GM23338 (cell line): ENCODE results near the gene ZXDC. TPM values are rescaled to one million over a fixed set of nuclear protein-coding genes. Genes with fewer than 3 reads are reported as not detected.

Experiments
- ATAC-seq: fragments of 200-7000 bp; cut with Tn5 transposase; 3 replicates; pipeline ENCODE4 v1.9.1; 2020
- DNase-seq: peaks from one replicate; pipeline ENCODE4 v3.0.0-alpha.2; 2015; ENCODE audit warnings: low spot score
- H2AFZ ChIP-seq: fragments of 200-600 bp; sonication (generic); 2 replicates; pipeline ENCODE4 v1.8.0; 2016; ENCODE audit warnings: antibody characterized with exemption, mild to moderate bottlenecking, moderate library complexity
- H3F3A ChIP-seq: fragments of 200-600 bp; sonication (generic); replicated peaks from 2 replicates; pipeline ENCODE4 v1.8.0; 2017; ENCODE audit warnings: antibody characterized with exemption, mixed run types, low read depth
- H3K27ac ChIP-seq: fragments of 200-600 bp; sonication (generic); 2 replicates; pipeline ENCODE4 v1.6.1; 2016; ENCODE audit warnings: low read depth
- H3K27me3 ChIP-seq: fragments of 200-600 bp; sonication (generic); 2 replicates; pipeline ENCODE4 v1.8.0; 2016; ENCODE audit warnings: mild to moderate bottlenecking, mixed run types, moderate library complexity; ENCODE audit not compliant: insufficient read depth
- H3K36me3 ChIP-seq: fragments of 200-600 bp; sonication (generic); 2 replicates; pipeline ENCODE4 v1.8.0; 2016; ENCODE audit warnings: mild to moderate bottlenecking; ENCODE audit not compliant: insufficient read depth
- H3K4me1 ChIP-seq: fragments of 200-600 bp; sonication (generic); 2 replicates; pipeline ENCODE4 v1.8.0; 2016; ENCODE audit warnings: mild to moderate bottlenecking, moderate library complexity; ENCODE audit not compliant: insufficient read depth
- H3K4me2 ChIP-seq: fragments of 200-600 bp; sonication (generic); 2 replicates; pipeline ENCODE4 v1.7.1; 2017; ENCODE audit warnings: mixed run types
- H3K4me3 ChIP-seq: fragments of 200-600 bp; sonication (generic); 2 replicates; pipeline ENCODE4 v1.6.1; 2016; ENCODE audit warnings: mixed run types
- H3K79me2 ChIP-seq: fragments of 200-600 bp; sonication (generic); replicated peaks from 2 replicates; pipeline ENCODE4 v1.8.0; 2017; ENCODE audit warnings: mild to moderate bottlenecking; ENCODE audit not compliant: insufficient read depth
- H3K9me2 ChIP-seq: fragments of 200-600 bp; sonication (generic); 2 replicates; pipeline ENCODE4 v1.8.0; 2017; ENCODE audit not compliant: insufficient read depth
- H4K20me1 ChIP-seq: fragments of 200-600 bp; sonication (generic); replicated peaks from 2 replicates; pipeline ENCODE4 v1.8.0; 2017; ENCODE audit warnings: mild to moderate bottlenecking; ENCODE audit not compliant: insufficient read depth
- H3K27ac Mint-ChIP-seq: 2 replicates; pipeline ENCODE4 v1.8.0; 2020; ENCODE audit warnings: inconsistent platforms, mild to moderate bottlenecking, moderate library complexity, mixed read lengths
- H3K27me3 Mint-ChIP-seq: 3 replicates; pipeline ENCODE4 v1.8.0; 2022; ENCODE audit warnings: low read depth, mild to moderate bottlenecking, moderate library complexity, mixed read lengths, inconsistent platforms; ENCODE audit not compliant: insufficient read depth, poor library complexity
- H3K36me3 Mint-ChIP-seq: 3 replicates; pipeline ENCODE4 v1.8.0; 2021; ENCODE audit warnings: low read depth, mild to moderate bottlenecking, inconsistent platforms, moderate library complexity, mixed read lengths
- H3K4me1 Mint-ChIP-seq: 3 replicates; pipeline ENCODE4 v1.8.0; 2020; ENCODE audit warnings: mild to moderate bottlenecking, inconsistent platforms, mixed read lengths
- H3K4me3 Mint-ChIP-seq: 3 replicates; pipeline ENCODE4 v1.8.0; 2021; ENCODE audit warnings: moderate library complexity, mild to moderate bottlenecking, inconsistent platforms, mixed read lengths
- H3K9me3 Mint-ChIP-seq: 3 replicates; pipeline ENCODE4 v1.8.0; 2020; ENCODE audit warnings: moderate library complexity, mild to moderate bottlenecking, inconsistent platforms, mixed read lengths
- CREB1 ChIP-seq: fragments of 250-450 bp; sonication (Bioruptor Pico); IDR thresholded peaks from 2 replicates; pipeline ENCODE4 v1.5.0; 2020; ENCODE audit warnings: low read depth, mild to moderate bottlenecking, moderate library complexity
- EZH2 ChIP-seq: fragments of 200-600 bp; sonication (generic); IDR thresholded peaks from one replicate; pipeline ENCODE4 v1.8.0; 2017; ENCODE audit warnings: antibody characterized with exemption, mild to moderate bottlenecking, low read depth; ENCODE audit not compliant: unreplicated experiment
- EZH2phosphoT487 ChIP-seq: fragments of 200-600 bp; sonication (generic); IDR thresholded peaks from one replicate; pipeline ENCODE4 v1.8.1; 2018; ENCODE audit warnings: antibody characterized with exemption; ENCODE audit not compliant: unreplicated experiment
- JUNB ChIP-seq: IDR thresholded peaks from one replicate; pipeline ENCODE4 v1.6.1; 2016; ENCODE audit warnings: antibody characterized with exemption; ENCODE audit not compliant: unreplicated experiment
- ZNF114 ChIP-seq: fragments of 250-450 bp; sonication (Bioruptor Pico); IDR thresholded peaks from 2 replicates; pipeline ENCODE4 v1.5.0; 2020; ENCODE audit warnings: mild to moderate bottlenecking, moderate library complexity
- ZNF331 ChIP-seq: fragments of 250-450 bp; sonication (Bioruptor Pico); IDR thresholded peaks from 2 replicates; pipeline ENCODE4 v1.5.0; 2020; ENCODE audit warnings: low read depth, mild to moderate bottlenecking, moderate library complexity
- polyA plus RNA-seq: library from polyadenylated mRNA; unstranded; fragments of >200 nt; fragmentation: Nextera tagmentation; extraction: Ambion mirVana; gene quantifications from 2 replicates; pipeline ENCODE4 v1.2.1, GENCODE V29; 2016
- total RNA-seq: library from RNA; depleted of rRNA; stranded (reverse); fragments of >200 nt; shearing (Covaris generic); gene quantifications from 2 replicates; pipeline ENCODE4 v1.2.3, GENCODE V29; 2014
- TF ChIP-seq, protein P1 (sequence below): fragments of 250-450 bp; sonication (Bioruptor Pico); IDR thresholded peaks from 2 replicates; pipeline ENCODE4 v1.5.0; 2020; ENCODE audit warnings: mild to moderate bottlenecking, moderate library complexity
- TF ChIP-seq, protein P2 (sequence below), 2 experiments: fragments of 200-600 bp in 1 of 2; sonication (generic) in 1 of 2; conservative IDR thresholded peaks; 2 replicates each; pipeline versions ENCODE4 v1.5.1 to v1.6.1; 2016 to 2017; ENCODE audit warnings: antibody characterized with exemption in 2 of 2, low read depth in 2 of 2, mild to moderate bottlenecking in 2 of 2, moderate library complexity in 1 of 2
- TF ChIP-seq, protein P3 (sequence below): IDR thresholded peaks from one replicate; pipeline ENCODE4 v1.6.1; 2018; ENCODE audit warnings: antibody characterized with exemption; ENCODE audit not compliant: unreplicated experiment

Gene ZXDC
- total and polyA plus RNA-seq, 2 experiments from 2014 or later = 5.7 to 45.1 TPM

DNA sequence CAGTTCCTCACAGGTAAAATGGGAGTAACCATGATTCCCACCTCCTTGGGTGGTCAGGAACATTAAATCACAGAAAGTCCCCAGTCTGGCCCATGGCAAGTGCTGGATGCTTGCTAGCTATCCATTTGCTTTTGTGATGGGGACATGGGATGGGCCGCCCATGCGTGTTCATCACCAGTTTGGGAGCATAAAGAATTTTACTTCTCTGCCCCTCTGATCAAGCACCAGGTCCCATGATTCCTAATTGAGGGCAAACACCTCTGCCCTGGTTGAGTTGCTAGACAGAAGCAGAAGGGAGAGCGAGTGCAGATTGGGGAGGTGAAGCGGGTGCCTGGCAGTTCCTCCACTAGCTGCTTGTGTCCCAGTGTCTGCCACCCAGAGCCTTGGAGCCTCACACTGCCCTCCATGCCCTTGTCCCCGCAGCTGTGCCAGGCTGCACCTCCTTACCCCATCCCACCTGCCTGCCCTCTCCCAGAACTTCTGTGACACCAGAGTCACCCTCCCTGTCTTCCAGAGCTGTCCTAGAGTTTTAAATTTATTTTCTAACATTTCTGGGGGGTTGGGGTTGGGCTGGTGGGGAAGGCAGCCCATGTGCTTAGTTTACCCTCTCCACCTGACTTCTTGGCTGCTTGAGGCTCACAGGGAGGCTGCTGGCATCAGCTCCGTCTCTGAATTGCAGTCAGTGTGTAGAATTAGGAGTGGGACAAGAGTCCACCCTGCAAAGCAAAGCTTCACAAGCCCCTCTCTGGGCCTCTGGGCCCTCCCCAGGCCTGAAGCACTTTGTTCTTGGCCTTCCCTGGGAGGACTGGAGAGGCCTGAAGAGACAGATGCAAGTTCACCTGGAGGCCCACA is 62.6 kb downstream of the ZXDC start (continued):
- TF ChIP-seq, protein P1, sequence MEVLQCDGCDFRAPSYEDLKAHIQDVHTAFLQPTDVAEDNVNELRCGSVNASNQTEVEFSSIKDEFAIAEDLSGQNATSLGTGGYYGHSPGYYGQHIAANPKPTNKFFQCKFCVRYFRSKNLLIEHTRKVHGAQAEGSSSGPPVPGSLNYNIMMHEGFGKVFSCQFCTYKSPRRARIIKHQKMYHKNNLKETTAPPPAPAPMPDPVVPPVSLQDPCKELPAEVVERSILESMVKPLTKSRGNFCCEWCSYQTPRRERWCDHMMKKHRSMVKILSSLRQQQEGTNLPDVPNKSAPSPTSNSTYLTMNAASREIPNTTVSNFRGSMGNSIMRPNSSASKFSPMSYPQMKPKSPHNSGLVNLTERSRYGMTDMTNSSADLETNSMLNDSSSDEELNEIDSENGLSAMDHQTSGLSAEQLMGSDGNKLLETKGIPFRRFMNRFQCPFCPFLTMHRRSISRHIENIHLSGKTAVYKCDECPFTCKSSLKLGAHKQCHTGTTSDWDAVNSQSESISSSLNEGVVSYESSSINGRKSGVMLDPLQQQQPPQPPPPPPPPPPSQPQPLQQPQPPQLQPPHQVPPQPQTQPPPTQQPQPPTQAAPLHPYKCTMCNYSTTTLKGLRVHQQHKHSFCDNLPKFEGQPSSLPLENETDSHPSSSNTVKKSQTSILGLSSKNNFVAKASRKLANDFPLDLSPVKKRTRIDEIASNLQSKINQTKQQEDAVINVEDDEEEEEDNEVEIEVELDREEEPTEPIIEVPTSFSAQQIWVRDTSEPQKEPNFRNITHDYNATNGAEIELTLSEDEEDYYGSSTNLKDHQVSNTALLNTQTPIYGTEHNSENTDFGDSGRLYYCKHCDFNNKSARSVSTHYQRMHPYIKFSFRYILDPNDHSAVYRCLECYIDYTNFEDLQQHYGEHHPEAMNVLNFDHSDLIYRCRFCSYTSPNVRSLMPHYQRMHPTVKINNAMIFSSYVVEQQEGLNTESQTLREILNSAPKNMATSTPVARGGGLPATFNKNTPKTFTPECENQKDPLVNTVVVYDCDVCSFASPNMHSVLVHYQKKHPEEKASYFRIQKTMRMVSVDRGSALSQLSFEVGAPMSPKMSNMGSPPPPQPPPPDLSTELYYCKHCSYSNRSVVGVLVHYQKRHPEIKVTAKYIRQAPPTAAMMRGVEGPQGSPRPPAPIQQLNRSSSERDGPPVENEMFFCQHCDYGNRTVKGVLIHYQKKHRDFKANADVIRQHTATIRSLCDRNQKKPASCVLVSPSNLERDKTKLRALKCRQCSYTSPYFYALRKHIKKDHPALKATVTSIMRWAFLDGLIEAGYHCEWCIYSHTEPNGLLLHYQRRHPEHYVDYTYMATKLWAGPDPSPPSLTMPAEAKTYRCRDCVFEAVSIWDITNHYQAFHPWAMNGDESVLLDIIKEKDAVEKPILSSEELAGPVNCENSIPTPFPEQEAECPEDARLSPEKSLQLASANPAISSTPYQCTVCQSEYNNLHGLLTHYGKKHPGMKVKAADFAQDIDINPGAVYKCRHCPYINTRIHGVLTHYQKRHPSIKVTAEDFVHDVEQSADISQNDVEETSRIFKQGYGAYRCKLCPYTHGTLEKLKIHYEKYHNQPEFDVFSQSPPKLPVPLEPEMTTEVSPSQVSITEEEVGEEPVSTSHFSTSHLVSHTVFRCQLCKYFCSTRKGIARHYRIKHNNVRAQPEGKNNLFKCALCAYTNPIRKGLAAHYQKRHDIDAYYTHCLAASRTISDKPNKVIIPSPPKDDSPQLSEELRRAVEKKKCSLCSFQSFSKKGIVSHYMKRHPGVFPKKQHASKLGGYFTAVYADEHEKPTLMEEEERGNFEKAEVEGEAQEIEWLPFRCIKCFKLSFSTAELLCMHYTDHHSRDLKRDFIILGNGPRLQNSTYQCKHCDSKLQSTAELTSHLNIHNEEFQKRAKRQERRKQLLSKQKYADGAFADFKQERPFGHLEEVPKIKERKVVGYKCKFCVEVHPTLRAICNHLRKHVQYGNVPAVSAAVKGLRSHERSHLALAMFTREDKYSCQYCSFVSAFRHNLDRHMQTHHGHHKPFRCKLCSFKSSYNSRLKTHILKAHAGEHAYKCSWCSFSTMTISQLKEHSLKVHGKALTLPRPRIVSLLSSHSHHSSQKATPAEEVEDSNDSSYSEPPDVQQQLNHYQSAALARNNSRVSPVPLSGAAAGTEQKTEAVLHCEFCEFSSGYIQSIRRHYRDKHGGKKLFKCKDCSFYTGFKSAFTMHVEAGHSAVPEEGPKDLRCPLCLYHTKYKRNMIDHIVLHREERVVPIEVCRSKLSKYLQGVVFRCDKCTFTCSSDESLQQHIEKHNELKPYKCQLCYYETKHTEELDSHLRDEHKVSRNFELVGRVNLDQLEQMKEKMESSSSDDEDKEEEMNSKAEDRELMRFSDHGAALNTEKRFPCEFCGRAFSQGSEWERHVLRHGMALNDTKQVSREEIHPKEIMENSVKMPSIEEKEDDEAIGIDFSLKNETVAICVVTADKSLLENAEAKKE = no peak
- TF ChIP-seq EZH2phosphoT487 (no peak), CREB1 (CRISPR knock-in tag) (no peak), EZH2 (no peak)
- TF ChIP-seq, protein P2, sequence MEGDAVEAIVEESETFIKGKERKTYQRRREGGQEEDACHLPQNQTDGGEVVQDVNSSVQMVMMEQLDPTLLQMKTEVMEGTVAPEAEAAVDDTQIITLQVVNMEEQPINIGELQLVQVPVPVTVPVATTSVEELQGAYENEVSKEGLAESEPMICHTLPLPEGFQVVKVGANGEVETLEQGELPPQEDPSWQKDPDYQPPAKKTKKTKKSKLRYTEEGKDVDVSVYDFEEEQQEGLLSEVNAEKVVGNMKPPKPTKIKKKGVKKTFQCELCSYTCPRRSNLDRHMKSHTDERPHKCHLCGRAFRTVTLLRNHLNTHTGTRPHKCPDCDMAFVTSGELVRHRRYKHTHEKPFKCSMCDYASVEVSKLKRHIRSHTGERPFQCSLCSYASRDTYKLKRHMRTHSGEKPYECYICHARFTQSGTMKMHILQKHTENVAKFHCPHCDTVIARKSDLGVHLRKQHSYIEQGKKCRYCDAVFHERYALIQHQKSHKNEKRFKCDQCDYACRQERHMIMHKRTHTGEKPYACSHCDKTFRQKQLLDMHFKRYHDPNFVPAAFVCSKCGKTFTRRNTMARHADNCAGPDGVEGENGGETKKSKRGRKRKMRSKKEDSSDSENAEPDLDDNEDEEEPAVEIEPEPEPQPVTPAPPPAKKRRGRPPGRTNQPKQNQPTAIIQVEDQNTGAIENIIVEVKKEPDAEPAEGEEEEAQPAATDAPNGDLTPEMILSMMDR (conservative IDR thresholded peaks at IDR 0.05; ENCODE audit: low read depth in 2 of 2) = no peak

DNA sequence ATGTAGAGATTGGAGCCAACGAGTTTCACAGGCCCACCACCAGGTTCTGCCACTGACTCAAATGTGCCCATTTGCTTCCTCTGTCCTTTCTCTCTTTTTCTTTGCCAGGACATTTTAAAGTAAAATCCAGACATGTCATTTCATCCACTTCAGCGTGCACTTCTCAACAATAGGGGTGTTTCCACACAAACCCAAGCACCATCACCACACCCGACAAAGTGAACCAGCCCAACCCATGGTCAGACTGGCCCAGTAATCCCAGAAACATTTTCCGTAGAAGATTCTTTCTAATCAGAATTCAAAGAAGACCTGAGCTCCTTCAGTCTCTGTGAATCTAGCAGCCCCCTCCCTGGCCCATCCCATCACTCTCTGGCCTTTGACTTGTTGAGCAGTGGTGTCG is 67.6 kb downstream of the ZXDC start:
- no peaks in the 10 kb centered on the region for H3F3A ChIP-seq
- H3K27ac ChIP-seq = no peak overlapping the region
- Mint-ChIP-seq H3K27ac (no peak overlapping the region), H3K36me3 (no peaks in the 10 kb centered on the region), H3K4me3 (no peak overlapping the region), H3K4me1 (peaks cover 12% of the 10 kb centered on the region; the same call in 2 of the 3 replicates), H3K27me3 (peaks cover under 1% of the 10 kb centered on the region), H3K9me3 (no peaks in the 10 kb centered on the region)
- DNase-seq (no peak), ATAC-seq (no peak)
- no peaks in the 10 kb centered on the region for H3K27me3 ChIP-seq
- no peaks in the 10 kb centered on the region for H3K36me3 ChIP-seq
- no peak overlapping the region for H3K4me2 ChIP-seq
- no peaks in the 10 kb centered on the region for H4K20me1 ChIP-seq
- peaks cover 6% of the 10 kb centered on the region; the same call in 1 of the 2 replicates for H3K4me1 ChIP-seq
- no peaks in the 10 kb centered on the region; the same call in 1 of the 2 replicates for H3K9me2 ChIP-seq
- H3K4me3 ChIP-seq = no peak overlapping the region
- H2AFZ ChIP-seq = no peak overlapping the region
- H3K79me2 ChIP-seq = no peaks in the 10 kb centered on the region
- no peak for TF ChIP-seq ZNF331 (CRISPR knock-in tag)
- TF ChIP-seq, protein P3, sequence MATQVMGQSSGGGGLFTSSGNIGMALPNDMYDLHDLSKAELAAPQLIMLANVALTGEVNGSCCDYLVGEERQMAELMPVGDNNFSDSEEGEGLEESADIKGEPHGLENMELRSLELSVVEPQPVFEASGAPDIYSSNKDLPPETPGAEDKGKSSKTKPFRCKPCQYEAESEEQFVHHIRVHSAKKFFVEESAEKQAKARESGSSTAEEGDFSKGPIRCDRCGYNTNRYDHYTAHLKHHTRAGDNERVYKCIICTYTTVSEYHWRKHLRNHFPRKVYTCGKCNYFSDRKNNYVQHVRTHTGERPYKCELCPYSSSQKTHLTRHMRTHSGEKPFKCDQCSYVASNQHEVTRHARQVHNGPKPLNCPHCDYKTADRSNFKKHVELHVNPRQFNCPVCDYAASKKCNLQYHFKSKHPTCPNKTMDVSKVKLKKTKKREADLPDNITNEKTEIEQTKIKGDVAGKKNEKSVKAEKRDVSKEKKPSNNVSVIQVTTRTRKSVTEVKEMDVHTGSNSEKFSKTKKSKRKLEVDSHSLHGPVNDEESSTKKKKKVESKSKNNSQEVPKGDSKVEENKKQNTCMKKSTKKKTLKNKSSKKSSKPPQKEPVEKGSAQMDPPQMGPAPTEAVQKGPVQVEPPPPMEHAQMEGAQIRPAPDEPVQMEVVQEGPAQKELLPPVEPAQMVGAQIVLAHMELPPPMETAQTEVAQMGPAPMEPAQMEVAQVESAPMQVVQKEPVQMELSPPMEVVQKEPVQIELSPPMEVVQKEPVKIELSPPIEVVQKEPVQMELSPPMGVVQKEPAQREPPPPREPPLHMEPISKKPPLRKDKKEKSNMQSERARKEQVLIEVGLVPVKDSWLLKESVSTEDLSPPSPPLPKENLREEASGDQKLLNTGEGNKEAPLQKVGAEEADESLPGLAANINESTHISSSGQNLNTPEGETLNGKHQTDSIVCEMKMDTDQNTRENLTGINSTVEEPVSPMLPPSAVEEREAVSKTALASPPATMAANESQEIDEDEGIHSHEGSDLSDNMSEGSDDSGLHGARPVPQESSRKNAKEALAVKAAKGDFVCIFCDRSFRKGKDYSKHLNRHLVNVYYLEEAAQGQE = no peak
- TF ChIP-seq, protein P2 (conservative IDR thresholded peaks at IDR 0.05; ENCODE audit: low read depth in 2 of 2) = no peak
- no peak for TF ChIP-seq ZNF114
- no peak for TF ChIP-seq JUNB
- no peak for TF ChIP-seq CREB1 (CRISPR knock-in tag)
- no peak for TF ChIP-seq EZH2
